ENCODE results near the gene FHOD1.

GRCh38 chr16:67238806-67239470, 8.3 kb downstream of the FHOD1 start:
- TF ChIP-seq CTCF (IDR thresholded peaks at IDR 0.05; ENCODE audit: poor library complexity) (no peak), EZH2 (IDR thresholded peaks at IDR 0.05; ENCODE audit: borderline replicate concordance) (no peak), EZH2phosphoT487 (IDR thresholded peaks at IDR 0.05; ENCODE audit: low read depth, severe bottlenecking, unreplicated experiment) (no peak)
